Measurements from ENCODE around the gene DNAJC4. TPM values are rescaled to one million over a fixed set of nuclear protein-coding genes. Genes with fewer than 3 reads are reported as not detected.

DNAJC4 gene
- total RNA-seq, 4 donors from 2014 or later: 52.6 to 214 (median 76.0) TPM

DNA sequence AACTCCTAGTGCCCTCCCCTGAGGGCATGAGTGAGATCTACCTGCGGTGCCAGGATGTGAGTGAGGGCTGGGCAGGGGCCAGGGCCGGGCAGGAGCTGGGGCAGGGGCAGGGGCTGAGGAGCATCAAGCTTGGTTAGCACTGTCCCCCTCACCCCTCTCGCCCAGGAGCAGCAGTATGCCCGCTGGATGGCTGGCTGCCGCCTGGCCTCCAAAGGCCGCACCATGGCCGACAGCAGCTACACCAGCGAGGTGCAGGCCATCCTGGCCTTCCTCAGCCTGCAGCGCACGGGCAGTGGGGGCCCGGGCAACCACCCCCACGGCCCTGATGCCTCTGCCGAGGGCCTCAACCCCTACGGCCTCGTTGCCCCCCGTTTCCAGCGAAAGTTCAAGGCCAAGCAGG lies 10.1 kb upstream of the DNAJC4 start:
- TF ChIP-seq POLR2AphosphoS5 (IDR thresholded peaks at IDR 0.05): no peak
- no peak for TF ChIP-seq EP300 (IDR thresholded peaks at IDR 0.05; ENCODE audit: low read depth)
- TF ChIP-seq POLR2A (IDR thresholded peaks at IDR 0.05): no peak
- no peak for TF ChIP-seq CTCF (IDR thresholded peaks at IDR 0.05)
- intact Hi-C loops (cut with DNase I; ENCODE audit: low total_unique reads) (no loop called here), in situ Hi-C loops (cut with MboI; ENCODE audit: low pct_ligation_motif_present in 1 of 4, low pct_unique_long_range_greater_than_20kb in 1 of 4, low sequenced_read_pairs in 3 of 4) (no loop called here)
- peaks cover 5 to 8% (median 6%) of the 10 kb centered on the region in 4 donors for H3K4me1 ChIP-seq
- H3K4me3 ChIP-seq: no peak overlapping the region
- no peak overlapping the region for H3K27ac ChIP-seq
- no peaks in the 10 kb centered on the region for H3K27me3 ChIP-seq
- peaks cover 0 to 3% (median 0%) of the 10 kb centered on the region in 4 donors for H3K36me3 ChIP-seq
- 95% methylated on average over 13 of the region's 17 CpGs; no CpG with 5 or more reads in 1 of the 2 donors for WGBS, 2 donors (ENCODE audit: low coverage in 1 of 2)
- H3K9me3 ChIP-seq: no peaks in the 10 kb centered on the region
- no peak for DNase-seq

DNA sequence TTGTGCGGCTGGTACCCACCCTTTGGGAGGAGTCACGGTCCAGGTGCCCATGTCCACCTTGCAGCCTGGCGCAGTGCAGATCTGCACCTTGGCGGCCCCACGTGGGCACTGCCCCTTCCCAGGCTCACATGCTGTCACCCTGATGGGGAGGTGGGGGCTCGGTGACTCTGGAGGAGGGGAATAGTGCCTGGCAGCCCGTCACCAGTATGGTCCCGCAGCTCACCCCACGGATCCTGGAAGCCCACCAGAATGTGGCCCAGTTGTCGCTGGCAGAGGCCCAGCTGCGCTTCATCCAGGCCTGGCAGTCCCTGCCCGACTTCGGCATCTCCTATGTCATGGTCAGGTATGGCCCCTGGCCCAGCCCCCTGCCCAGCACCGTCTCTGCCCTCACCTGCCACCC lies 9.6 kb upstream of the DNAJC4 start:
- Histone ChIP-seq H3K27ac (no peak overlapping the region), H3K4me1 (peaks cover 8 to 11% (median 10%) of the 10 kb centered on the region in 4 donors), H3K9me3 (no peaks in the 10 kb centered on the region), H3K27me3 (no peaks in the 10 kb centered on the region), H3K36me3 (no peaks in the 10 kb centered on the region), H3K4me3 (no peak overlapping the region)
- no peak for TF ChIP-seq POLR2A (IDR thresholded peaks at IDR 0.05)
- TF ChIP-seq POLR2AphosphoS5 (IDR thresholded peaks at IDR 0.05): no peak
- TF ChIP-seq EP300 (IDR thresholded peaks at IDR 0.05; ENCODE audit: low read depth): no peak
- no peak for TF ChIP-seq CTCF (IDR thresholded peaks at IDR 0.05)
- intact Hi-C loops (cut with DNase I; ENCODE audit: low total_unique reads) (no loop called here), in situ Hi-C loops (cut with MboI; ENCODE audit: low pct_ligation_motif_present in 1 of 4, low pct_unique_long_range_greater_than_20kb in 1 of 4, low sequenced_read_pairs in 3 of 4) (no loop called here)
- 82% methylated on average over 5 of the region's 14 CpGs; no CpG with 5 or more reads in 1 of the 2 donors for WGBS, 2 donors (ENCODE audit: low coverage in 1 of 2)
- DNase-seq: no peak

DNA sequence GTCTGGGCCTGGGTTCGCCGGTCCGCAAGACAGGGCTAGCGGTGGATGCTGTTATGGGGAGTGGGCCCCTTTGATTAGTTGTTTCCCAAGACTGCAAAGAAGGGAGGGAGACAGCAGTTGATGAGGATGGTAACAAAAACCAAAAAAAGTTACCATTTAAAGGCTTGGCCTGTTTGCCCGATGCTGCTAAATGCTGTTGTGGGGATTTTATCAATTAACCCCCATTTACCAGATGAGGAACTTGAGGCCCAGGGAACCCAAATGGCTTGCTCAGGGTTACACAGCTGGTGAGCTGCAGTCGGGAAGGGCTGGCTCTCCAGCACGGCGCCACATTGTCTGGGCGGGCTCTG lies 7.7 kb upstream of the DNAJC4 start:
- TF ChIP-seq POLR2A (IDR thresholded peaks at IDR 0.05): no peak
- no peak for TF ChIP-seq EP300 (IDR thresholded peaks at IDR 0.05; ENCODE audit: low read depth)
- TF ChIP-seq CTCF (IDR thresholded peaks at IDR 0.05): no peak
- TF ChIP-seq POLR2AphosphoS5 (IDR thresholded peaks at IDR 0.05): no peak
- Histone ChIP-seq H3K9me3 (no peaks in the 10 kb centered on the region), H3K27ac (no peak overlapping the region), H3K4me3 (no peak overlapping the region), H3K36me3 (no peaks in the 10 kb centered on the region), H3K4me1 (peaks cover 14 to 21% (median 19%) of the 10 kb centered on the region in 4 donors), H3K27me3 (no peaks in the 10 kb centered on the region)
- no peak for DNase-seq
- intact Hi-C loops (cut with DNase I; ENCODE audit: low total_unique reads) (no loop called here), in situ Hi-C loops (cut with MboI; ENCODE audit: low pct_ligation_motif_present in 1 of 4, low pct_unique_long_range_greater_than_20kb in 1 of 4, low sequenced_read_pairs in 3 of 4) (no loop called here)
- WGBS, 2 donors (ENCODE audit: low coverage in 1 of 2): 76 to 88% methylated on average over 5 to 9 of the region's 9 CpGs

DNA sequence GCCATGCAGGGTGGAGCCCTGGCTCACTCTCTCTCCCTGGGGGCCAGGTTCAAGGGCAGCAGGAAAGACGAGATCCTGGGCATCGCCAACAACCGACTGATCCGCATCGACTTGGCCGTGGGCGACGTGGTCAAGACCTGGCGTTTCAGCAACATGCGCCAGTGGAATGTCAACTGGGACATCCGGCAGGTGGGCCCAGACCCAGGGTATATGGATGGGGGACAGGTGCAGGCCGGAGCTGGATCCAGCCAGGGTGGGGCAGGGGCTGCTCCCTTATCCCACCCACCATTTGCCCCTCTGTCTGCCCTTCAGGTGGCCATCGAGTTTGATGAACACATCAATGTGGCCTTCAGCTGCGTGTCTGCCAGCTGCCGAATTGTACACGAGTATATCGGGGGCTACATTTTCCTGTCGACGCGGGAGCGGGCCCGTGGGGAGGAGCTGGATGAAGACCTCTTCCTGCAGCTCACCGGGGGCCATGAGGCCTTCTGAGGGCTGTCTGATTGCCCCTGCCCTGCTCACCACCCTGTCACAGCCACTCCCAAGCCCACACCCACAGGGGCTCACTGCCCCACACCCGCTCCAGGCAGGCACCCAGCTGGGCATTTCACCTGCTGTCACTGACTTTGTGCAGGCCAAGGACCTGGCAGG lies 7.2 kb upstream of the DNAJC4 start:
- TF ChIP-seq EP300 (IDR thresholded peaks at IDR 0.05; ENCODE audit: low read depth) (no peak), CTCF (IDR thresholded peaks at IDR 0.05) (no peak), POLR2AphosphoS5 (IDR thresholded peaks at IDR 0.05) (no peak), POLR2A (IDR thresholded peaks at IDR 0.05) (no peak)
- Histone ChIP-seq H3K9me3 (no peaks in the 10 kb centered on the region), H3K4me3 (no peak overlapping the region), H3K36me3 (no peaks in the 10 kb centered on the region), H3K4me1 (peaks cover 18 to 24% (median 22%) of the 10 kb centered on the region in 4 donors), H3K27ac (no peak overlapping the region), H3K27me3 (no peaks in the 10 kb centered on the region)
- 85% methylated on average over 21 of the region's 24 CpGs; no CpG with 5 or more reads in 1 of the 2 donors for WGBS, 2 donors (ENCODE audit: low coverage in 1 of 2)
- intact Hi-C loops (cut with DNase I; ENCODE audit: low total_unique reads): no loop called here
- in situ Hi-C loops (cut with MboI; ENCODE audit: low pct_ligation_motif_present in 1 of 4, low pct_unique_long_range_greater_than_20kb in 1 of 4, low sequenced_read_pairs in 3 of 4): no loop called here
- DNase-seq: no peak

All from transverse colon (tissue), 4 donors.